IMR-90 (cell line): ENCODE measurements around the gene DYSF. TPM values are rescaled to one million over a fixed set of nuclear protein-coding genes. Genes with fewer than 3 reads are reported as not detected.
A peak's percentile ranks its signal among the peaks of the same experiment; 100 is the strongest.

Experiments used
- ATAC-seq: fragments of 200-7000 bp; cut with Tn5 transposase; 2 replicates; pipeline ENCODE4 v1.9.1; 2020; ENCODE audit warnings: low read depth, mild to moderate bottlenecking, moderate library complexity
- BruUV-seq: library from RNA; stranded (reverse); fragments of 400-500 nt; replicated peaks from 2 replicates; lab custom pipeline; 2021; lab: Mats Ljungman, UMichigan
- CTCF ChIA-PET: fragments of 300-600 bp; formaldehyde crosslinking; extraction: SDS; loops from one replicate; lab custom pipeline; 2021; ENCODE audit warnings: antibody characterized with exemption; lab: Yijun Ruan, JAX
- POLR2A ChIA-PET: fragments of 300-600 bp; sonication (Branson Sonifier 250); formaldehyde crosslinking; loops from one replicate; lab custom pipeline; 2022; ENCODE audit warnings: antibody characterized with exemption; ENCODE audit not compliant: unreplicated experiment; lab: Charles Lee
- DNase-seq: peaks from one replicate; pipeline ENCODE4 v3.0.0; 2013
- H2AFZ ChIP-seq: replicated peaks from 2 replicates; pipeline ENCODE3; 2013; ENCODE audit warnings: low read length, mild to moderate bottlenecking; ENCODE audit not compliant: poor library complexity
- H2AK5ac ChIP-seq: 2 replicates; pipeline ENCODE4 v1.6.1; 2013; ENCODE audit warnings: low read depth, low read length, inconsistent platforms
- H2AK9ac ChIP-seq: replicated peaks from 2 replicates; pipeline ENCODE3; 2013; ENCODE audit warnings: mild to moderate bottlenecking, low read depth, low read length, moderate library complexity; ENCODE audit not compliant: poor library complexity
- H2BK120ac ChIP-seq: 2 replicates; pipeline ENCODE4 v1.6.1; 2013; ENCODE audit warnings: low read depth, low read length, inconsistent platforms
- H2BK15ac ChIP-seq: 3 replicates; pipeline ENCODE4 v1.6.1; 2013; ENCODE audit warnings: low read depth, low read length, inconsistent platforms
- H2BK20ac ChIP-seq: 2 replicates; pipeline ENCODE4 v1.6.1; 2013; ENCODE audit warnings: low read depth, mild to moderate bottlenecking, inconsistent platforms, low read length, moderate library complexity
- H2BK5ac ChIP-seq: 2 replicates; pipeline ENCODE4 v1.6.1; 2013; ENCODE audit warnings: mild to moderate bottlenecking, low read depth, low read length, inconsistent platforms; ENCODE audit not compliant: poor library complexity, severe bottlenecking
- H3K14ac ChIP-seq: replicated peaks from 2 replicates; pipeline ENCODE4 v1.6.1; 2013; ENCODE audit warnings: low read depth, low read length, inconsistent platforms
- H3K18ac ChIP-seq: 2 replicates; pipeline ENCODE4 v1.6.1; 2013; ENCODE audit warnings: low read depth, low read length, control low read depth
- H3K23ac ChIP-seq: 2 replicates; pipeline ENCODE4 v1.6.1; 2013; ENCODE audit warnings: low read depth, low read length, inconsistent platforms
- H3K27ac ChIP-seq: 2 replicates; pipeline ENCODE4 v1.5.1; 2013; ENCODE audit warnings: mild to moderate bottlenecking, control low read depth, low read length; ENCODE audit not compliant: insufficient read depth
- H3K27me3 ChIP-seq: 2 replicates; pipeline ENCODE4 v1.6.1; 2013; ENCODE audit warnings: low read length; ENCODE audit not compliant: control insufficient read depth, insufficient read depth
- H3K36me3 ChIP-seq: 2 replicates; pipeline ENCODE4 v1.6.1; 2013; ENCODE audit warnings: low read length, mixed read lengths; ENCODE audit not compliant: control insufficient read depth, insufficient read depth
- H3K4ac ChIP-seq: 2 replicates; pipeline ENCODE4 v1.6.1; 2013; ENCODE audit warnings: low read depth, low read length, inconsistent platforms
- H3K4me1 ChIP-seq: 2 replicates; pipeline ENCODE4 v1.6.1; 2013; ENCODE audit warnings: low read length, mixed read lengths; ENCODE audit not compliant: control insufficient read depth, insufficient read depth
- H3K4me2 ChIP-seq: 2 replicates; pipeline ENCODE4 v1.6.1; 2013; ENCODE audit warnings: low read depth, mild to moderate bottlenecking, control low read depth, low read length, moderate library complexity
- H3K4me3 ChIP-seq: 2 replicates; pipeline ENCODE4 v1.5.1; 2013; ENCODE audit warnings: low read depth, mild to moderate bottlenecking, control low read depth, low read length, moderate library complexity; ENCODE audit not compliant: insufficient read depth
- H3K56ac ChIP-seq: 2 replicates; pipeline ENCODE4 v1.6.1; 2013; ENCODE audit warnings: low read length, inconsistent platforms; ENCODE audit not compliant: insufficient read depth; ENCODE audit errors: extremely low read depth
- H3K79me1 ChIP-seq, 2 experiments: 2 replicates each; pipeline ENCODE4 v1.6.1; 2013; ENCODE audit warnings: low read length in 2 of 2, inconsistent platforms in 1 of 2, low read depth in 1 of 2
- H3K9ac ChIP-seq: 2 replicates; pipeline ENCODE4 v1.6.1; 2013; ENCODE audit warnings: low read depth, low read length, control low read depth
- H3K9me1 ChIP-seq: 2 replicates; pipeline ENCODE4 v1.6.1; 2013; ENCODE audit warnings: low read length, inconsistent platforms; ENCODE audit not compliant: insufficient read depth
- H3K9me3 ChIP-seq: 2 replicates; pipeline ENCODE4 v1.6.1; 2013; ENCODE audit warnings: low read length; ENCODE audit not compliant: control insufficient read depth, insufficient read depth
- H4K20me1 ChIP-seq: 2 replicates; pipeline ENCODE4 v1.6.1; 2013; ENCODE audit warnings: low read length, inconsistent platforms; ENCODE audit not compliant: insufficient read depth
- H4K5ac ChIP-seq: 2 replicates; pipeline ENCODE4 v1.6.1; 2013; ENCODE audit warnings: mild to moderate bottlenecking, low read depth, low read length, control low read depth
- H4K8ac ChIP-seq, 2 experiments: 2 replicates each; pipeline ENCODE4 v1.6.1; 2013; ENCODE audit warnings: low read depth in 2 of 2, low read length in 2 of 2, control low read depth in 1 of 2, inconsistent platforms in 1 of 2
- H4K91ac ChIP-seq: 2 replicates; pipeline ENCODE4 v1.6.1; 2013; ENCODE audit warnings: low read depth, low read length, inconsistent platforms; ENCODE audit not compliant: insufficient read depth
- BHLHE40 ChIP-seq: fragments of 150-350 bp; IDR thresholded peaks from 2 replicates; pipeline ENCODE4 v1.6.1; 2016; ENCODE audit warnings: mild to moderate bottlenecking, low read depth, low read length
- FOS ChIP-seq: fragments of 150-350 bp; IDR thresholded peaks from 2 replicates; pipeline ENCODE4 v1.6.1; 2016; ENCODE audit warnings: low read depth, low read length
- MAFK ChIP-seq: IDR thresholded peaks from 2 replicates; pipeline ENCODE4 v1.6.1; 2012; ENCODE audit warnings: low read depth, low read length, improper control_type of control experiment
- NFE2L2 ChIP-seq: fragments of 150-350 bp; IDR thresholded peaks from 2 replicates; pipeline ENCODE4 v1.6.1; 2016; ENCODE audit warnings: low read depth, mild to moderate bottlenecking, low read length
- POLR2A ChIP-seq: IDR thresholded peaks from 2 replicates; pipeline ENCODE4 v1.6.1; 2012; ENCODE audit warnings: mild to moderate bottlenecking, low read depth, low read length
- SMC3 ChIP-seq: fragments of 150-350 bp; IDR thresholded peaks from 2 replicates; pipeline ENCODE4 v1.6.1; 2016; ENCODE audit warnings: low read depth, mild to moderate bottlenecking, antibody characterized with exemption, low read length, moderate library complexity
- whole genome bisulfite sequencing, 2 experiments: methylation state at CpG; one replicate each; pipeline versions ENCODE4 v1.1.5 to v1.1.7; 2013; ENCODE audit warnings: missing lambda C conversion rate in 2 of 2; ENCODE audit not compliant: insufficient read length in 1 of 2; ENCODE audit errors: extremely low coverage in 2 of 2; 5-methylcytosine and 5-hydroxymethylcytosine counted together
- dilution Hi-C: fragments of 300-500 bp; cut with HindIII; formaldehyde crosslinking; loops from one replicate; pipeline ENCODE4 v1.14.3; 2018; ENCODE audit warnings: low sequenced_read_pairs; ENCODE audit not compliant: unreplicated experiment
- in situ Hi-C: fragments of 300-500 bp; cut with MboI; formaldehyde crosslinking; loops from 3 replicates; pipeline ENCODE4 v1.14.3; 2019; ENCODE audit warnings: low sequenced_read_pairs, inconsistent platforms, mixed read lengths
- intact Hi-C: fragments of 100-400 bp; cut with micrococcal nuclease; formaldehyde crosslinking; loops from 2 replicates; pipeline ENCODE4 v1.10.0; 2022
- polyA plus RNA-seq, 3 experiments: library from polyadenylated mRNA; depleted of rRNA; stranded (reverse); fragments of >200 nt; gene quantifications; 2 replicates each; pipeline ENCODE4 v1.2.3, GENCODE V29; 2012; ENCODE audit warnings: low replicate concordance in 1 of 3
- total RNA-seq: library from RNA; depleted of rRNA; stranded (reverse); fragments of >200 nt; gene quantifications from 2 replicates; pipeline ENCODE4 v1.2.3, GENCODE V29; 2012
- TF ChIP-seq, protein P1 (sequence below): fragments of 150-350 bp; IDR thresholded peaks from 2 replicates; pipeline ENCODE4 v1.6.1; 2016; ENCODE audit warnings: low read depth, mild to moderate bottlenecking, low read length, moderate library complexity, borderline replicate concordance
- TF ChIP-seq, protein P2 (sequence below): conservative IDR thresholded peaks from 2 replicates; pipeline ENCODE4 v1.5.1; 2012; ENCODE audit warnings: mild to moderate bottlenecking, low read depth, low read length, improper control_type of control experiment
- TF ChIP-seq, protein P3 (sequence below): fragments of 150-350 bp; IDR thresholded peaks from 2 replicates; pipeline ENCODE4 v1.6.1; 2017; ENCODE audit warnings: mild to moderate bottlenecking, antibody characterized with exemption, low read length, low read depth

The DYSF gene
- total and polyA plus RNA-seq, 2 of the 4 experiments (the other 2 are of a cell fraction): 0.09 to 0.18 TPM

DNA sequence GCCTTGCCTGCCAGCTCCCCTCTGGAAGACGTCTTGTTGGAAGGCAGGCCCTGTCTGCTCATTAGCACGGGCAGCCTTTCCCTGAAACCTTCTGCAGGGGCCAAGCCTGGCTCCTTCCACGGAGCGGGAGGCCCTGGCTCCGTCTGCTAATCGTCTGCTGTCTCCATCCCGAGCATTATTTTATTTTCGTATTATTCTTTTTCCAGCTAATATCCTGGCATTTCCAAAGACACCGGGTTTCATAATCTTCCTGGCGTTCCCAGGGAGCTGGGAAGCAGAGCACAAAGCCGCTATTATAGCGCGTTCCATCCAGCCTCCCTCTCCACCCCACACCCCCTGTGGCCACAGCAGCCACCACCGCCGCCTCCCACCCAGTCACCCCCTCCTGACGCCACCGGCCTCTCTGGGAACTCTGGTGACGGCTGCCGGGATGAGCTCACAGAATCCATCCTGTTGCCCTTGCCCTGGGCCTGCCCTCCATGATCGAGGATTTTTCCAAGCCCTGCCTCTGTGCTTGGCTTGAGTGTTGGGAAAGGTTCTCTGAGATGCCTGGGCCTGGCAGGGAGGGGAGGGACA lies 125.5 kb downstream of the DYSF start:
- H2AK5ac ChIP-seq: no peak overlapping the region
- no peak overlapping the region for H3K27ac ChIP-seq
- intact Hi-C loops: no loop called here
- peak overlapping the region; percentile 16; the same call in 1 of the 2 replicates for H3K4me2 ChIP-seq
- TF ChIP-seq, protein P1, sequence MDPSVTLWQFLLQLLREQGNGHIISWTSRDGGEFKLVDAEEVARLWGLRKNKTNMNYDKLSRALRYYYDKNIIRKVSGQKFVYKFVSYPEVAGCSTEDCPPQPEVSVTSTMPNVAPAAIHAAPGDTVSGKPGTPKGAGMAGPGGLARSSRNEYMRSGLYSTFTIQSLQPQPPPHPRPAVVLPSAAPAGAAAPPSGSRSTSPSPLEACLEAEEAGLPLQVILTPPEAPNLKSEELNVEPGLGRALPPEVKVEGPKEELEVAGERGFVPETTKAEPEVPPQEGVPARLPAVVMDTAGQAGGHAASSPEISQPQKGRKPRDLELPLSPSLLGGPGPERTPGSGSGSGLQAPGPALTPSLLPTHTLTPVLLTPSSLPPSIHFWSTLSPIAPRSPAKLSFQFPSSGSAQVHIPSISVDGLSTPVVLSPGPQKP: no peak
- TF ChIP-seq, protein P2, sequence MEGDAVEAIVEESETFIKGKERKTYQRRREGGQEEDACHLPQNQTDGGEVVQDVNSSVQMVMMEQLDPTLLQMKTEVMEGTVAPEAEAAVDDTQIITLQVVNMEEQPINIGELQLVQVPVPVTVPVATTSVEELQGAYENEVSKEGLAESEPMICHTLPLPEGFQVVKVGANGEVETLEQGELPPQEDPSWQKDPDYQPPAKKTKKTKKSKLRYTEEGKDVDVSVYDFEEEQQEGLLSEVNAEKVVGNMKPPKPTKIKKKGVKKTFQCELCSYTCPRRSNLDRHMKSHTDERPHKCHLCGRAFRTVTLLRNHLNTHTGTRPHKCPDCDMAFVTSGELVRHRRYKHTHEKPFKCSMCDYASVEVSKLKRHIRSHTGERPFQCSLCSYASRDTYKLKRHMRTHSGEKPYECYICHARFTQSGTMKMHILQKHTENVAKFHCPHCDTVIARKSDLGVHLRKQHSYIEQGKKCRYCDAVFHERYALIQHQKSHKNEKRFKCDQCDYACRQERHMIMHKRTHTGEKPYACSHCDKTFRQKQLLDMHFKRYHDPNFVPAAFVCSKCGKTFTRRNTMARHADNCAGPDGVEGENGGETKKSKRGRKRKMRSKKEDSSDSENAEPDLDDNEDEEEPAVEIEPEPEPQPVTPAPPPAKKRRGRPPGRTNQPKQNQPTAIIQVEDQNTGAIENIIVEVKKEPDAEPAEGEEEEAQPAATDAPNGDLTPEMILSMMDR: no peak
- TF ChIP-seq, protein P3, sequence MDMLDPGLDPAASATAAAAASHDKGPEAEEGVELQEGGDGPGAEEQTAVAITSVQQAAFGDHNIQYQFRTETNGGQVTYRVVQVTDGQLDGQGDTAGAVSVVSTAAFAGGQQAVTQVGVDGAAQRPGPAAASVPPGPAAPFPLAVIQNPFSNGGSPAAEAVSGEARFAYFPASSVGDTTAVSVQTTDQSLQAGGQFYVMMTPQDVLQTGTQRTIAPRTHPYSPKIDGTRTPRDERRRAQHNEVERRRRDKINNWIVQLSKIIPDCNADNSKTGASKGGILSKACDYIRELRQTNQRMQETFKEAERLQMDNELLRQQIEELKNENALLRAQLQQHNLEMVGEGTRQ: no peak
- TF ChIP-seq MAFK (no peak), BHLHE40 (no peak), FOS (no peak), SMC3 (no peak), POLR2A (no peak), NFE2L2 (no peak)
- peak overlapping the region; percentile 67 for H2AFZ ChIP-seq
- no peak overlapping the region for H2BK15ac ChIP-seq
- no peak overlapping the region for H2BK5ac ChIP-seq
- H4K20me1 ChIP-seq: no peaks in the 10 kb centered on the region; the same call in 1 of the 2 replicates
- no peaks in the 10 kb centered on the region for H3K36me3 ChIP-seq
- no peak overlapping the region for H4K91ac ChIP-seq
- WGBS, 2 experiments: 15% methylated on average over 14 of the region's 20 CpGs; no CpG with 5 or more reads in 1 of the 2 experiments
- no peak overlapping the region for H4K5ac ChIP-seq
- H3K9me1 ChIP-seq: no peaks in the 10 kb centered on the region
- H3K4me3 ChIP-seq: no peak overlapping the region
- ATAC-seq (peak; percentile 48), DNase-seq (peak; percentile 7)
- H3K14ac ChIP-seq: no peak overlapping the region
- CTCF ChIA-PET: interaction anchor here (1.0 kb wide), 1 partner anchor 13 kb away, joined by 4 read pairs; no protein-coding TSS in a partner anchor
- in situ Hi-C loops: no loop called here
- H3K18ac ChIP-seq: no peak overlapping the region
- H3K4ac ChIP-seq: no peak overlapping the region
- H2BK20ac ChIP-seq: no peak overlapping the region
- dilution Hi-C loops: no loop called here
- no peak overlapping the region for H3K23ac ChIP-seq
- no peak overlapping the region for H4K8ac ChIP-seq
- H3K79me1 ChIP-seq: no peaks in the 10 kb centered on the region
- POLR2A ChIA-PET: no interaction called here
- H2AK9ac ChIP-seq: no peak overlapping the region
- H2BK120ac ChIP-seq: no peak overlapping the region
- no TSS peak for BruUV-seq
- no peaks in the 10 kb centered on the region for H3K4me1 ChIP-seq
- H3K27me3 ChIP-seq: peaks cover 12% of the 10 kb centered on the region
- H3K9ac ChIP-seq: no peak overlapping the region
- H3K9me3 ChIP-seq: no peaks in the 10 kb centered on the region
- H3K56ac ChIP-seq: no peak overlapping the region
